ENCODE measurements around the gene STAM.

STAM gene

GRCh38 chr10:17643755-17644484 lies at the start of gene STAM:
Gene STAM, plus strand, starts transcription at chr10:17644151. Its CDS starts 189 bp downstream, at chr10:17644340.
- in situ Hi-C loops (cut with MboI; ENCODE audit: low sequenced_read_pairs, unreplicated experiment): no loop called here
- DNase-seq (ENCODE audit: low spot score): peak; percentile 88
- no peak for TF ChIP-seq CTCF (IDR thresholded peaks at IDR 0.05; ENCODE audit: borderline replicate concordance, control extremely low read depth, extremely low read depth, insufficient read depth, missing control alignments)

DNA sequence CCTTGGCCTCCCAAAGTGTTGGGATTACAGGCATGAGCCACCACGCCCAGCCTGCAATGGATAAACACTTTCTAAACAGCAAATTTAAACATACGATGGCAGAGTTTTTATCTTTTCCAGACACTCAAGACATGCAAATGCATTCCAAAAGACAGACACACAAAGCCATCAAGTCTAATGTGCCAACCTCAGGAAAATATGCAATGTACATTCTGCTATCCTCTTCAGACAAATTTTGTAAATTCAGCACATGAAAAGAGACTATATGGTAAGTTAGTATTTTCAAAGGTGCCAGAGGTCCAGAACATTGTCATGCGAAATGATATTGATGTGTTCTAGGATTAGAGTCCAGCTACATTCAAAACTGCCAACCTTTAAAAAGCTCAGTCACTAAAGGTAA lies 46.6 kb upstream of the STAM start:
- TF ChIP-seq CTCF (IDR thresholded peaks at IDR 0.05; ENCODE audit: borderline replicate concordance, control extremely low read depth, extremely low read depth, insufficient read depth, missing control alignments): no peak
- in situ Hi-C loops (cut with MboI; ENCODE audit: low sequenced_read_pairs, unreplicated experiment): no loop called here
- DNase-seq (ENCODE audit: low spot score): no peak

DNA sequence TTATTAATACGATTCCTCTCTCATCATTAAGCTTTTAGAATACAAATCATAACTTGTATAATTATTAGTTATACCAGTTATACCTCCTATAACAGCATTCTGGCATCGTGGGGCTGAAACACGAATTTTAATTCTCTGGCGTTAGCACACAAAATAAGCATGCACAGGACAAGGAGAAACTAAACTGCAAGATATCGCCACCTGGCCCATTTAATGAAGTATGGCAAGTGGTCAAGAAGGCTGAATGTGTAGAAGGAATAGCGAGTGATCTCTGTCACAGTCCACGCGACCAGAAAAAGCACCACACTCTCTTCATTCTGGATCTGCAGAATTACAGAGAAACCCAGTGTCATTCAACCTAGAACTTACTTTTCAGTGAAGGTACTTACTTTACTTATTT lies 44.9 kb upstream of the STAM start:
- in situ Hi-C loops (cut with MboI; ENCODE audit: low sequenced_read_pairs, unreplicated experiment): no loop called here
- DNase-seq (ENCODE audit: low spot score): no peak
- TF ChIP-seq CTCF (IDR thresholded peaks at IDR 0.05; ENCODE audit: borderline replicate concordance, control extremely low read depth, extremely low read depth, insufficient read depth, missing control alignments): no peak

DNA sequence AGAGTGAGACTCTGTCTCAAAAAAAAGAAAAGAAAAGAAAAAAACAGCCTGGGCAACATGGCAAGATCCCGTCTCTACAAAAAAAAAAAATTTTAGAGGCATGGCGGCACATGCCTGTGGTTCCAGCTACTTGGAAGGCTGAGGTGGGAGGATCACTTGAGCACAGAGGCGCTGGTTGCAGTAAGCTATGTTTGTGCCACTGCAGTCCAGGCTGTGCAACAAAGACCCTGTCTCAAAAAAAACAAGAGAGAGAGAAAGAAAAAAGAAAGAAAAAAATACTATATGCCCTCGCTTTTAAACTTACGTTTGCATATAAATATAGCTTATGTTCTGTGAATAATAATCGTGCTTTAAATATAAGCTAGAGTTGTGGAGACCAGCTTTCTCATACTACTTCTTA lies 38.0 kb upstream of the STAM start:
- in situ Hi-C loops (cut with MboI; ENCODE audit: low sequenced_read_pairs, unreplicated experiment): loop anchor here (5.0 to 25.0 kb wide), 3 partner anchors 136 to 631 kb away; no protein-coding TSS in a partner anchor
- no peak for TF ChIP-seq CTCF (IDR thresholded peaks at IDR 0.05; ENCODE audit: borderline replicate concordance, control extremely low read depth, extremely low read depth, insufficient read depth, missing control alignments)

DNA sequence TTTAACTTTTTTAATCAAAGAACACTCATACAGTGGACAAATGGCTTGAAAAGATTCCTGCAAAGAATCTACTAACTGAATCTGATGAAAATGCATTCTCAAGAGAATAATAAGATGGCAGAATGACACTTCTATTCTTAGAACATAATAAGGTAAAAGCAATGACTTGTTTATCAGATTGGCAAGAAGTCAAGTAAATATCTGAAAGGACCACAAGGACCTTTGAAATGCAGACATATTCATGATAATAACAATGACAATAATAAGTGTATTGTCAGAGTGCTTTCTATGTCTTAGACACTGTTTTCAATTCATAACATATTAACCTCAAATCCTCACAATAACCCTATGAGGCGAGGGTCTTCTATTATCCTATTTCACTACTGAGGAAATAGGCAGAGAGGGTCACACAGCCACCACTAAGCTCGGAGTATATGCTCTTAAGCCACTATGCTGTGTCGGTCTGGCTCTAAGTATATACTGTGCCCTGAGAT lies 37.4 kb upstream of the STAM start:
- no peak for TF ChIP-seq CTCF (IDR thresholded peaks at IDR 0.05; ENCODE audit: borderline replicate concordance, control extremely low read depth, extremely low read depth, insufficient read depth, missing control alignments)
- in situ Hi-C loops (cut with MboI; ENCODE audit: low sequenced_read_pairs, unreplicated experiment): loop anchor here (5.0 to 25.0 kb wide), 3 partner anchors 136 to 631 kb away; no protein-coding TSS in a partner anchor
- no peak for DNase-seq (ENCODE audit: low spot score)

More for the DNA sequence above, 38.0 kb upstream of the STAM start:
- DNase-seq (ENCODE audit: low spot score): no peak

GRCh38 chr10:17607060-17607459 lies 36.9 kb upstream of the STAM start:
- no peak for DNase-seq (ENCODE audit: low spot score)
- TF ChIP-seq CTCF (IDR thresholded peaks at IDR 0.05; ENCODE audit: borderline replicate concordance, control extremely low read depth, extremely low read depth, insufficient read depth, missing control alignments): no peak
- in situ Hi-C loops (cut with MboI; ENCODE audit: low sequenced_read_pairs, unreplicated experiment): loop anchor here (5.0 to 25.0 kb wide), 3 partner anchors 135 to 630 kb away; no protein-coding TSS in a partner anchor

All from GM13976 (cell line).